Activated effector memory CD4-positive, alpha-beta T cell treated with Interleukin-2 at 50 U/mL for 16 hours (primary cell): Measurements from ENCODE around the gene GMDS.

Source experiments
- DNase-seq: peaks from one replicate; pipeline ENCODE4 v3.0.0-alpha.2; 2020

The GMDS gene

GRCh38 chr6:1724616-1725015, 520.8 kb downstream of the GMDS start:
- no peak for DNase-seq

GRCh38 chr6:1724124-1724523, 521.3 kb downstream of the GMDS start:
- no peak for DNase-seq

DNA sequence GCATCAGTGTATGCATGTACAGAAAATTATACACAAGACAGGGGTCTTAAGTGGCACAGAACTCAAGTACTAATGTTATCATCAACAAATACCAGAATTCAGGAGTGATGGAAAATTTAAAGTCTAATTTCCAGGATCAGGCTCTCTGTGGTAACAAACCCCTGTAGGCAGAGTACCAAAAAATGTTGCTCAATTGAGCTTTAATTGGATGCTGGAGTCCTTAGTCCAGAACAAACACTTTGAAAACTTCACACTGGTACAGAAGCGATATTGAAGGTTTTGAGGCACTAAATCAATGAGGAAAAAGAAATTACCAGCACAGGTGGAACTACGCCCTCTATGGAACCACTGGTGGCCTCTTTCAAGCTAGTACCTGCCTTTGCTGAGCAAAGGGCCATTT, 522.6 kb downstream of the GMDS start:
- no peak for DNase-seq

DNA sequence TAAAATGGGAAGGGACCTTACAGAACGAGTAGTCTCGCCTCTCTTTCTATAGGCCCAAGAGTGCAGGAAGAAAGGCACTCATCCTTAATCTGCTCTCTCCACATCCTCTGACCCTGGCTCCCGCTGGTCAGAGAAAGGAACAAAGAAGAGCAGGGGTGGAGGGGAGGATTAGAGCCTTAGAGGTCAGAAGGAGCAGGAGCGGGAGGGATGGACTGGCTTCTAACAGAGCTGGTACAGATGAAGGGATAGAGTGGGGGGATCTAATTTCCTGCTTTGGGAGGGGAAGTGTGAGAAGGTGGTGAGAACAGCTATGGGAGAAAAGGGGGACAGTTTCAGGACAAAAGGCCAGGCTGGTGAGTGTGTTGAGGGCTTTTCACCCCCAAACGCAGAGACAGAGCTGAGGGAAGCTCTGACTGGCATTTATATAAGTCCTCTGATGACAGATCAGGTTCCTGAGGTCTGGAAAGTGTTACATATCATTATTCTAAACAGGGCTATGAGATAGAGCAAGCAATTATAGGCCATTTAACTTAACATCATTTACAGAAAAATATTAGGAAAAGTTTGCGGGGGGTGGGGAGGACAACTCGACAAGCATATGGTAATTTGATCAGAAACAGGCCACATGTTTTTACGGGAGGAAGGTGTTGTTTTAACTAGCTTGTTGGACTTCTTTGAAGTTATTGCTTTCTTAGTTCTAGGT, 524.6 kb downstream of the GMDS start:
- no peak for DNase-seq

DNA sequence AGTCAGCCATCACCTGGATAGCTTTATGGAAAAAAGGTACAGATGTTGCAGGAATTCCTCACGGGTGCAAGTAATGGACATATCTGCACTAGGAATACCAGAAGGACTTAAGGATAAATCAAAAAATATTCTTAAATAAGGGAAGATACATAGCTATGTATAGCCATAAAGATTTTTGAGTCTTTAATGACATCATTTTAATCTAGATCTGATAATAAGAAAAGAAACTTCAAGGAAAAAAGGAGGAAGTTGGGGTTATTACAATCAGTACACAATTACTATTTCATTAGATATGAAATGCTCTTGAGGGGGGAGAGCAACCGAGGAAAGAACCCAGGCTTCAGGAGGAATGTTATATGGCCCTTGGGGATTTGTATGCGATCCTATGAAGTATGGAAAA, 525.5 kb downstream of the GMDS start:
- no peak for DNase-seq

GRCh38 chr6:1716868-1717267, 528.5 kb downstream of the GMDS start:
- no peak for DNase-seq

GRCh38 chr6:1716396-1716795, 529.0 kb downstream of the GMDS start:
- no peak for DNase-seq

- no peak for DNase-seq
These were observed 530.1 kb downstream of the GMDS start for GRCh38 chr6:1715336-1715735.

DNA sequence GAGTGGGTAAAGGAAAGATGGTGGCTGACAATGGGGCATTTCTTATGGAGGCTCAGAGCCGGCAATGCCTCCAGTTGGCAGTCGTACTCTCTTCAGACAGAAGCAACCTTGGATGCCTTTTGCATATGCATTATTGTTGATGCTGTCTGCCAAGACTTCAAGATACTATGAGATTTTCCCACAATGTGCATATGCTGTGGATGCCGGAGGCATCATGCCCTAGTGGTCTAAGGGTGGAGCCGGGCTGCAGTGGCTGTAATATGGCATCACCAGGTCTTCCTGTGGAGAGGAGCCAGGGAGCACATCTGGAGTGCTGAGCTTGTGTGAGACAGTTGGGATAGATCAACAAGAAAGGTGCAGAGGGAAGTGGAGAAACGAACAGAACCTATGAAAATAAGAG, 530.8 kb downstream of the GMDS start:
- no peak for DNase-seq

DNA sequence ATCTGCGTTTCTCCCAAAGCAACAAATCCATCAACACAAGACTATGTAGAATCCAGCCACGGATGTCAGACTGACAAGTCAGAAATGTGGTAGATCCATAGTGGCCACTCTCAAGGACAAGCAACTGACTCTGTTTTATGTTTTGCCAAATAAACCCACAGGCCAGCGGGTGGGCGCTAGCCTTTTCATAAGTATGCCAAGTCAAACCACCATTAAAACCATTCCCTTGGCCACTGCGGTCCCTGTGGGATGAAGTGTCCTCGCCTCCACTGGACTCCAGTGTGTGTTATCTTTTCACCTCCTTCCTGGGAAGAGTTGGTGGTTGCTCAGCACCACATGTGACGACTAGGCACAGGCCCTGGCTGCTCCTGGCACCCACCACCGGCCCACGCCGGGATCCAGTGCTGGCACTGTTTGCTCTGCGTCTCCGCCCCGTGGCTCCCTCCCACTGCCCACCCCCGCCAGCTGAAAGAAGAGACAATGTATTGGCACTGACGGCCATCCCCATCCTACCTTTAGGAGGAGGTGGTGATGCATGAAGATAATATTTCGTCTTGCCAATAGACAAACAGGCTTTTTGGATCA, 532.3 kb downstream of the GMDS start:
- DNase-seq: no peak

- no peak for DNase-seq
These were observed 533.0 kb downstream of the GMDS start for GRCh38 chr6:1712451-1712850.

DNA sequence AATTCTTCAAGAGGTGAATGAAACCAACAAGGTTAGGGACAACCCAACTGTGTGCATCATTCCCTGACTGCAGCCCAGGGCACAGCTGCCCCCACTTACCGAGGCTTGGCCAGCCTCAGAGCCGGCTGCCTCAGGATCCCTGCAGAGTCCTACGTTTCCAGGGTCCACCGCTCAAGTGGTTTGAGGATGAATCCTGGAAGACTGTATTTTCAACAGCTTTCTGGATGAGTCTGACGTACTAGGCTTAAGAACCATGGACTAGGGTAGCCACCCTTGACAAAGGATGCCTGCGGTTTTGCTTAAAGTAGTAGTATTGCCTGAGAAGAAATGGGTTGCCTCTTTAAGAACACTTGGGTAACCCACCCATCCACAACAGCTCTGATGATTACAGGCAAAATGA, 534.3 kb downstream of the GMDS start:
- DNase-seq: no peak

DNA sequence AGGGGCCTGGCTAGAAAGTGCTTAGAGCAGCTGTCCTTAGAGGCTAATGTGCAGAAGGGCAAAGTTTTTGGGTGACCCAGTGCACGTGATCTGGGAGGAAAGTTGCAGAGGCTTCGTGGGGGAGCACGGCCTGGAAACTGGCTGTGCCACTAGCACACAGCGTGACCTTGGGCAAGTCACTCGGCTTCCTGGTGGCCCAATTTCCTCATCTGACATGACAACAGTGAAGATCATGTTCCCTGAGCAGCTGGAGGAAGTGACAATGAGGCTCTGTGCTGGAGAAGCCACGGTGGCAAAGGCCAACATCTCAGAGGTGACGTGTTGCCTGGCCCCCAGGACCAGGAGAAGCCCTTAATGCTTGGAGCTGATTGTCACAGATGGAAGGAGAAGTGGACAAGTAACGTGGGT, 536.2 kb downstream of the GMDS start:
- no peak for DNase-seq

DNA sequence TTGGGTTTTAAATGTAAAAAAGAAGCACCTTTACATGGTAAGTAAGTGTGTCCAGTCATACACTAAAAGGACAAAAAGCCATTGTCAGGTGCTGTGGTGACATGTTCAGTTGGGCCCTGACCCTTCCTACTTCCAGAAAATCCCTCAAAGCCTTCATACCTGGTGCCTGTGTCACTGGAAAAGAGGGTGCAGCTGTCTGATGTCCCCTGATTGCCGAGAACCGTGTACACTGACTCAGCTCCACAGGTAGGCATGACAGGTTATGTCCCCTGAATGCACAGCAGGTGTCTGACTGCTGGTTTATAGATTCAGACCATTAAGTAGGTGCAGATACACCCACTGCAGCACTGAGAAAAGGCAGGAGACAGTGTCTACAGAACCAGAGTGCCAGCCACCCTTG, 536.6 kb downstream of the GMDS start:
- DNase-seq: no peak

DNA sequence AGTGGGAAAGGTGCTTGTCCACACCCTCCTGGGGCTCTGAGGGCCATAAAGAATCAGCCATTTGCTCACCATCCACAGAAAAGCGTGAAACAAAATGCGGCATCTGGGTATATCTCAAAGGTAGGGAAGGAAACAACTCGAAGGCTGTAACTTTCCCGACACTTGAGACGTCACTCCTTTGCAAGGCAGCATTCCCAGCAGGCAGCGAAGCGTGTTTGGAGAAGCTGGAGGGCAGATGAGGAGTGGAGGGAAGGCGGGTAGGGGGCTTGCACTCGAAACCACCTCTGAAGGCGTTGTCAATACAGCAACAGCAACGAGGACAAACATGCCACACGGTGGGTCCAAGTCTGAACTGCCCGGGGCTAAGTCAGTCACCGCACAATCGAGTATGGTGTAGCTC, 537.3 kb downstream of the GMDS start:
- DNase-seq: no peak

DNA sequence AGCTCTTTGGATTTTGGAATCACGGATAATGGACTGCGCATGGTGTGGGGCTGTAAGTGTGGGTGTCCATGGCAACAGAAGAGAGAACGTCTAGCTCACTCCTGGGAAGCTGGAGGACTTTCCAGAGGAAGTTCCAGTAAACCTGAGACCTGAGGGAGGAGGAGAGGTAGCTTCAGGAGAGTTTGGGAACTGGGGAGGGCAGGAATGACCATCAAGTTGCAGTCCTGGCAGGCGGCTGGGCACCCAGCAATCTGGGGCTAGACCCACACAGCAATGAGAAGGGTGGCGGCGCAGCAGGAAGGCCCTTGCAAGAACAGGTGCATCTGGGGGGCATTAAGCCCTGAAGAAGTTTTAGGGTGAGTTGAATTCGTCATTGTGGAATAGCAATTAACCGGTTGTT, 539.8 kb downstream of the GMDS start:
- no peak for DNase-seq

- DNase-seq: no peak
These were observed 540.2 kb downstream of the GMDS start for GRCh38 chr6:1705183-1705582.

GRCh38 chr6:1704711-1705110, 540.7 kb downstream of the GMDS start:
- no peak for DNase-seq

GRCh38 chr6:1703923-1704322, 541.5 kb downstream of the GMDS start:
- no peak for DNase-seq

DNA sequence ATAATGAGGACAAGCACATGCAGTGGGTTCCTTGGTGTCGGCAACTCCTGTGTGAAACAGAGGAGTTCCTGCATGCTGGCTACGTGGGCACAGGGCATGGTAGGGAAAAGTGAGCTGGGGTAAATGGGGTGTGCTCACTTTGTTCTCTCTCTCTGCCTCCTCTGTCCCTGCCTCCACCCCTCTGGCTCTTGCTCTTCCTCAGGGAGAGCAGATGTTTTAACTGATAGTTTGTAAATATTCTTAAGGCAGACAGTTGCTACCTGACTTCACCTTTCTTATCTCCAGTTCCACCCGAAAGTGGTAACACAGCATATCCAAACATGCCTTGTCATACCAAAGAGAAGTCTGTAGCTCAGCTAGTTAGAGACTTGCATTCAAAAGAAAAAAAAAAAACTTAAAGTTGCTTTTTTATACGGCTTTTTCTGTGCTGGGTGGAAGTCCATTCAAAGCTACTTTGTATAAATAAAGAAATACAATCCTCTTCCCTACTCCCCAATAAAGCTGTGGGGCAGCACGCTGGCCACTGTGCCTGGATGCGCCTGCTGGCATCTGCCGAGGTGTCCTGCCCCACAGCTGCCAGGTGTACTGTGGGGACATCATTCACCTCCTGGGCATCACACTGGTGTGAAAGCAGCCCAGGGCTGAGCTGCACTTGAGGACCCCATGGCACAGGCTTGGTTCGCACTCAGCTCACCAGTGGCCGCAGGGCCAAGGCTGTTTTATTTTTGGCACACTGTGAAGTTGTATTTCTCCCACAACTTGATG, 542.1 kb downstream of the GMDS start:
- no peak for DNase-seq

- no peak for DNase-seq
These were observed 542.8 kb downstream of the GMDS start for GRCh38 chr6:1702580-1703051.

- no peak for DNase-seq
These were observed 543.6 kb downstream of the GMDS start for GRCh38 chr6:1701668-1702353.

- no peak for DNase-seq
These were observed 545.0 kb downstream of the GMDS start for GRCh38 chr6:1700278-1700967.
